Hypothalamus (tissue), 51 donors: ENCODE measurements around the gene CNGA3.

Experiments
- DNase-seq, 51 donors: peaks; one replicate each; lab custom pipeline; 2025; lab: John Stamatoyannopoulos, UW

CNGA3 gene

DNA sequence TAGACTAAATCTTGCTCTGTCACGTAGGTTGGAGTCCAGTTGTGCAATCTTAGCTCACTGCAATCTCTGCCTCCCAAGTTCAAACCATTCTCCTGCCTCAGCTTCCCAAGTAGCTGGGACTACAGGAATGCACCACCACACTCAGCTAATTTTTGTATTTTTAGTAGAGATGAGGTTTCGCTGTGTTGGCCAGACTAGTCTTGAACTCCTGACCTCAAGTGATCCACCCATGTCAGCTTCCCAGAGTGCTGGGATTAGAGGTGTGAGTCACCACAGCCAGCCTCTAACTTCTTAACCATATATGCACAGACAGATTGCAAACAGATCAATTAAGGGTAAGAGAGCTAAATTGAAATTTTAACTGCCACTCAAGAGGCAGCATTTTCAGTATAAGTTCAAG lies 22.1 kb upstream of the CNGA3 start:
- no peak for DNase-seq

GRCh38 chr2:98327776-98328175 lies 18.5 kb upstream of the CNGA3 start:
- DNase-seq = no peak

GRCh38 chr2:98329549-98329948 lies 16.7 kb upstream of the CNGA3 start:
- no peak for DNase-seq

- no peak for DNase-seq
Observed at GRCh38 chr2:98332989-98333388, 13.3 kb upstream of the CNGA3 start.

DNA sequence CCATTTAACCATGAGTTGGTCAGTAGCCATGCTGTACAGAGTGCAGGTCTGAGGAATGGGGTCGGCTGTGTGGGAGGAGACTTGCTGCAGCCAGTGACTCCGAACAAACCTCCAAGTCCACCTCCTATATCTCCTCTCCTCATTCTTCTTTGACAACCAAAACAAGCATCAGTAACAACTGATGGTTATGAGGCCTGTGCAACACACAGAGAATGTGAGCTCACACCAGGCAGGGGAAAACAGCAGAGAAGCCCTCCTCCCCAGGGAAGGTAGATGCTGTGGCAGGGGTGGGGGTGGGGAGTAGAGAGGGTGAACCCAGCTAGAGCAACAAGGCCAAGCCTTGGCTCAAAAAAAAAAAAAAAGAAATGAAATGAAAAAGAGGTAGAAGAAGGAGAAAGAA lies 12.3 kb upstream of the CNGA3 start:
- DNase-seq = no peak

DNA sequence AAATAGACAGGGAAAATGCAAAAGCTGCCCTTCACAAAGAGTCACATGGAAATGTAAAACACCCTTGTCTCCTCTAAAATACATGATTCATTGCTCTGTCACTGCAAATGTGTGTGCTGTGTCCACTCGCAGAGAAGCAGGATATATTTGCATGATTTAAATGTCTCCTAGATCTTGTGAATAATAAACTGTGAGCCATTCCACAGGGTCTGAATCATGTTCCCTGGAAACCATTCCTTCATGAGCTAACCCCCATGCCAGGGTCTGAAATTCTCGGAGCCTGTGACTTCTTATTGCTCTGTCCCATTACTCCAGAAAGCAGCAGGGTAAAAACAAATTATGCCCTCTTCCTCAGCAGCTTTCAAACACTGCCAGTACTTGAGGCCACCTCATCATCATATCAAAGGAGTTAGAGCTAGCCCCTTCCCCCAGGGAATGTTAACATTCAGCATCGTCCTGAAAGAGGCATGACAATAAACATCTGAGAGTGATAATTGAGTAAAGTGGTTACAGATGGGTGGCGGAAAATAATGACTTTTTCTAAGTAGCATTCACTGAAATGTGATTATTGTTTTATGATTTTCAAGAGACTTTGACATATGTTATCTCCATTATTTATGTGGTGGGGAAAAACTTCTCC lies 11.7 kb upstream of the CNGA3 start:
- peak in 4 of 51 donors; percentile 11 to 33 (median 25) for DNase-seq

DNA sequence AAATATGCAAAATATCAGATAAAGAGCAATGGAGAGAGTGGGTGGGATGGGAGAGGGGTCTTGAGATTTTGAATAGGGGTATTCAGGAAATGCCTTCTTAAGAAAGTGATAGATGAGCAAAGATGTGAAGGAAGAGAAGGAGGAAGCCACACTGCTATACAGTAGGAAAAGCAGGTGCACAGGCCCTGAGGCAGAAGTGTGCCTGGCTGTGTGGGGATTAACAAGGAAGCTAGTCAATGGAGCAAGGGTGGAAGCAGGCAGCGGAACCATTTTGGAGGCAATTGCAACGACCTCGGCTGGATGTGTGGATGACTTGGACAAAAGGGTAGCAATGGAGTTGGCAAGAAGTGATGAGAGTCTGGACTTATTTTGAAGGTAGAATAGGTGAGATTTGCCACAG lies 11.0 kb upstream of the CNGA3 start:
- DNase-seq = no peak

GRCh38 chr2:98341241-98341640 lies 5.0 kb upstream of the CNGA3 start:
- no peak for DNase-seq

DNA sequence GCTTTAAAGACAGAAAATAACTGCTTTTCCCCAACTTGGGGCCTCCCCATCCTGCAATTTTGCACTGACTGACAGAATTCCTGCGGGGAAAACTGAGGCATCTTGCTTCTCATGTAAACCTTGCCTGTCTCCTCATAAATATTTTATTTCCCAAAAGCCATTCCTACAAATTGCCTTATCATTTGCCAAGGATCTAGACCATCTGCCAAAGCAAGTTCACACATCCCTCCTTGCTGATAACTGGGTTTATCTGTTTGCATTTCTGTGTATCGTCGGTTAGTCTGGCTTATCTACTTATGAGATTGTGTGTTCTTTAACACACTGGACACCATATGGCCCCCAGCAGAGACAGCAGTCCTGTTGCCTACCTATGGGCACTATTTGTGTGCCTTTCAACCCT lies 3.0 kb upstream of the CNGA3 start:
- no peak for DNase-seq

DNA sequence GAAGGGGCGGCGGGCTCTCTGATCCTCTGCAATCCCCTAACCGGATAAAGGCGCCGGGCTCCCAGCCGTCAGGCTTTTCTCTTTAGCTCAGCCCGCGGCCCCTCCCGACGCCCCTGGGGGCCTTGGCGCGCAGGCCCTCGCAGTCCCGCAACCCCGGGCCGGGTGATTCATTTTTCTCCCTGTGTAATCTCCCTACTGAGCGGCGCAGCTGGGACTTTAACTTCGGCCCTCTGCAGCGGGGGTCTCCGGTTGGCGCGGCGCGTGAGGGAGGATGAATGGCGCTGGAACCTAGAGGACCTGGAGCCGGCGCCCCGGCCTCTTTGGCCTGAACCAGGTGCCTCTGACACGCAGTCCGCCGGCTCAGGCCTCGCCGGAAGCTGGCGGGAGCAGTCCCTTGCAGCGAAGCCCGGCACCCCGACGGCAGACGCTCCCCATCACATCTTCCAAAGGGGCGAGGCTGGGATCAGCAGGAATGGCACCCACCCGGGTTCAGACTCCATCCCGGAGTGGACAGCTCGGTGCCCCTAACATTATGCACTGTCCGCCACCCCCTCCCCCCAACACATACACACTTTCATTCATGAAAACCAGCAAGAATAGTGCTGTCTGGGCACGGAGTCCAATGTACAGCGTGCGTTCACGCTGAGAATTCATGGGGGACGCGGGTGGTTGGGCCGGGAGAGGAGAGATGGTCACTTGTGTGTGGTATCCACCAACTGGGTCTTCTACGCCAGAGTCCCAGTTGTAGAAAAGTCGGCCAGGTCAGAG lies 1.2 kb downstream of the CNGA3 start:
- DNase-seq = no peak

DNA sequence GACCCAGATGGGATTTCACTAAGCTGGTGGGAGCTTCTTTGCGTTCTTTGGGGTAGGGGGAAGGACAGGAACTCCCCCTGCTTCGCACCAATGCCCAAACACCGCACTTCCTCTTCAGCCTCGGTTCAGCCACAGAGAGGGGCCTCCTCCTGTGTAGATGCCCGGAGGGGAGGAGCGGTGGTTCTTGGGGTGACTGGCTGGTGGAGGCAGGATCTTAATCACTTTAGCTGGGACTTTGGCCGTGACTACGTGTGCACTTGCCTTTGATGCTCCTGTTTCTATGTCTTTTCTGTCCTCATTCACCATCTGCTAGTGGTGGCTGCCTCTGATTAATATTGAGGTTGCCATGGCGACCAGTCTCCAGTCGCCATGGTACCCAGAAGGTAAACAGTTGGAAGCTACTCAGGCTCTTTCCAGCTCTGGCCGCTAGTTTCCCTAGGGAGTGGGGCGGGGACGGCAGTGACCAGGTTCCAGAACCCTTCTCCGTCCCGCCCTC lies 1.9 kb downstream of the CNGA3 start:
- peak in 11 of 51 donors; percentile 1 to 45 (median 17) for DNase-seq

DNA sequence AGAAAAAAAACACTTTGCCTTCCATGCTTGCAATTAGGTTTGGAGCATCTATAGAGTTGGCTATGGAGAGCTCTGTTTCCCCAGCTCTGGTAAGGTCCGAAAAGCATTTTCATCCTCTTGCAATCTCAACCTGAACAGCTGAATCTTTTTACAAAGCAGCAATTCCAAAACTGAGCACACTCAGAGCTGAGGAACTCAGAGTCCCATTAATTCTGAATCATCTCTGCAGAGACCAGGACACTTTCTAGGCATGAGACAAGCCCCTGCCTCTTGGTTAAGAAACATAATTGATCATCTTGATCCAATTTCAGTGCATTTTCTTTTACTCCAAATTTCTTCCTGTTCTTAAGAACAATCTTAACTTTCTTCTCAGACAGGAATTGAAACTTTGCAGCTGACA lies 4.2 kb downstream of the CNGA3 start:
- DNase-seq = no peak

DNA sequence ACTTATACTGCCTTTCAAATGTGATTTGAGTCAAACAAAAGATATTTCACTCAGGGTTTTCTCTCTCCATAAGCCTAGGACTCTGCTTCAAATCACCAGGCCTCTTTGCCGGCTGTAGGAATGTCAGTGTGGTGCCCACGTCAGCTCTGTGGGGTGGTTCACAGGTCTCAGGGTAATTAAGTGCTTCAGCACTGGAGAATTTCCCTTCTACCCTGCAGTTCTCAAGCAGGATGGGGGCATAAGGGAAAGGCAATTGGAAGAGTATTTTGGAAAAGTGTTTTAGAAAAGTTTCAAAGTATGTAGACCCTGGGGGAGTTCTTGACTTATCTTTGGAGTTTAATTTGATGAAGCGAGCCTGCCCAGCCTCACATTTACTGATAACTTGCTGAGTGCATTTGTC lies 9.6 kb downstream of the CNGA3 start:
- no peak for DNase-seq

- no peak for DNase-seq
Observed at GRCh38 chr2:98356729-98357128, 10.5 kb downstream of the CNGA3 start.

- no peak for DNase-seq
Observed at GRCh38 chr2:98357849-98358248, 11.6 kb downstream of the CNGA3 start.

GRCh38 chr2:98359986-98360385 lies 13.7 kb downstream of the CNGA3 start:
- no peak for DNase-seq

- no peak for DNase-seq
Observed at GRCh38 chr2:98367721-98368120, 21.5 kb downstream of the CNGA3 start.

- no peak for DNase-seq
Observed at GRCh38 chr2:98369710-98370239, 23.5 kb downstream of the CNGA3 start.

DNA sequence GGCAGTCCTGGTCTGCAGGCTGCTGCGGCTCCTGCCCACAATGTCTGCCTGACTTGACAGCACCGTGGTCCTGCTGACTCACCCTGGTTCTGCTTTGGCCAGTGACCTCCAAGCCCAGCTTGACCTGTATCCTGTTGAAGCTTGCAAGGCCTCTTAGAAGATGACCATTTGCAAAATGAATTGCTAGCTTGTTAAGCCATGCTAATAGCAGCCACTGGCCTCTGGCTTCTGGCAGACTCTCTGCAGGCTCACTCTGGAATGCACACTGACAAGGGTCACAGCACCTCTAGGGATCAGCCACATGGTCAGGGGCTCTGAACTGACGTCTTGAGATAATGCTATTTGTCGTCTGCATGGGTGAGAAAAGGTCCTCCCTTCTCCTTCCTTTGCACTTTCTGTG lies 25.9 kb downstream of the CNGA3 start:
- DNase-seq = no peak

- no peak for DNase-seq
Observed at GRCh38 chr2:98372579-98372978, 26.3 kb downstream of the CNGA3 start.

GRCh38 chr2:98374286-98374685 lies 28.0 kb downstream of the CNGA3 start:
- DNase-seq = no peak

DNA sequence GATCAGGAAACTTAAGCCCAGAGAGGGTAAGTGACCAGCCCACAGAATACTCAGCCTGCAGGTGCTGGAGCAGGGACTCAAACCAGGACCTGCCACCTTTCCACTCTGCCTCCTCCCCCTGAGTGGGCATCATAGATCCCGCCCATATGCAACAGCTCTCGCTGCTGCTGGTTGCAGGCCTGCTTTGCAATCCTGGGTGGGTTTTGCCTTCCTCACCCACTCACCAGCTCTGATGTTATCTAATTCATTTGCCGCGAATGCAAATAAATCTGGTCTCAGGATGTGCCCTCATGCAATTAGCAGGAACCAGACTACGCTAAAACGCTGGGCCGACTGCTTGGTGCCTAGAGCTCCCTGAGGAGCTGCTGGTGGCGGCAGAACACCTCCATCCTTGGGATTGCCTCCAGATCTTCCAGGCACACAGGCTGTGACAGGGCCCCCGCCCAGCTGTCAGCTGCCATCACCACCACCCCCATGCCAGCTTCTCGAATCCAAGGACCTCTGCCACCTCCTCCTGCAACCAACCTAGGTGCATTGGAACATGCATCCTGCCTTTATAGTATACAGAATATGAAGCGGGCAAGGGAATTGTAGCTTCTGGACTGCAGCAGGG lies 28.8 kb downstream of the CNGA3 start:
- no peak for DNase-seq
